ENCODE measurements around the gene CCBE1. TPM values are rescaled to one million over a fixed set of nuclear protein-coding genes. Genes with fewer than 3 reads are reported as not detected.

The CCBE1 gene
- polyA plus RNA-seq, 5 donors = 75.0 to 105 (median 79.2) TPM

GRCh38 chr18:59414111-59414653, 283.0 kb downstream of the CCBE1 start:
- DNase-seq = no peak

- peak; percentile 51 to 65 for DNase-seq
Observed at GRCh38 chr18:59402432-59403090, 294.7 kb downstream of the CCBE1 start.

- no peak for DNase-seq
Observed at GRCh38 chr18:59400407-59400806, 296.8 kb downstream of the CCBE1 start.

GRCh38 chr18:59395226-59396175, 301.7 kb downstream of the CCBE1 start:
- no peak for DNase-seq

GRCh38 chr18:59393381-59393780, 303.8 kb downstream of the CCBE1 start:
- DNase-seq = no peak

- DNase-seq = no peak
Observed at GRCh38 chr18:59388817-59389216, 308.4 kb downstream of the CCBE1 start.

GRCh38 chr18:59387687-59388565, 309.3 kb downstream of the CCBE1 start:
- no peak for DNase-seq

- DNase-seq = no peak
Observed at GRCh38 chr18:59386909-59387686, 310.1 kb downstream of the CCBE1 start.

GRCh38 chr18:59385191-59385590, 312.0 kb downstream of the CCBE1 start:
- no peak for DNase-seq

- no peak for DNase-seq
Observed at GRCh38 chr18:59383851-59384250, 313.4 kb downstream of the CCBE1 start.

GRCh38 chr18:59382383-59382782, 314.8 kb downstream of the CCBE1 start:
- peak in 1 of 2 donors; percentile 29 for DNase-seq

- no peak for DNase-seq
Observed at GRCh38 chr18:59381949-59382348, 315.3 kb downstream of the CCBE1 start.

Other genes with a start within 250 kb of the CCBE1 start
- gene PMAIP1, start 202.6 kb upstream of the CCBE1 start, polyA plus RNA-seq (ENCODE audit: insufficient read depth in 1 of 5, insufficient read length in 5 of 5, low replicate concordance in 1 of 5) = 1 to 10 TPM; 1.4 to 3.4 (median 2.7) TPM

All from right lung (tissue), 5 donors.